AG08395 (cell line): ENCODE data around the gene SLU7.

Experiments
- DNase-seq: peaks from one replicate; pipeline ENCODE4 v3.0.0; 2012; ENCODE audit warnings: mixed read lengths, low spot score

Gene SLU7

DNA sequence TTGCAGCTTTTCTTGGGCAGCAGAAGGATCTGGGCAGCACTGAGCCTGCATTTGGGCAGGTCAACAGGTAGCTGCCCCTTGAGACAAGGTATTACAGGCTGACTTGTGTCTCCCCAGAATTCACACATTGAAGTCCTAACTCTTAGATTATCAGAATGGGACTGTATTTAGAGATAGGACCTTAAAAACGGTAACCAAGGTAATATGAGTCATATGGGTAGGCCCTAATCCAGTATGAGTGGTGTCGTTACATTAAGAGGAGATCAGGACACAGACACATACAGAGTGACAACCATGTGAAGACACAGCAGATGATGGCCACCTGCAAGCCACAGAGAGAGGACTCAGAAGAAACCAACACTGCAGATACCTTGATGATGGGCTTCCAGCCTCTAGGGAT lies 51.6 kb downstream of the SLU7 start:
- no peak for DNase-seq

- DNase-seq: no peak
These were observed 52.7 kb downstream of the SLU7 start for GRCh38 chr5:160366230-160366629.

DNA sequence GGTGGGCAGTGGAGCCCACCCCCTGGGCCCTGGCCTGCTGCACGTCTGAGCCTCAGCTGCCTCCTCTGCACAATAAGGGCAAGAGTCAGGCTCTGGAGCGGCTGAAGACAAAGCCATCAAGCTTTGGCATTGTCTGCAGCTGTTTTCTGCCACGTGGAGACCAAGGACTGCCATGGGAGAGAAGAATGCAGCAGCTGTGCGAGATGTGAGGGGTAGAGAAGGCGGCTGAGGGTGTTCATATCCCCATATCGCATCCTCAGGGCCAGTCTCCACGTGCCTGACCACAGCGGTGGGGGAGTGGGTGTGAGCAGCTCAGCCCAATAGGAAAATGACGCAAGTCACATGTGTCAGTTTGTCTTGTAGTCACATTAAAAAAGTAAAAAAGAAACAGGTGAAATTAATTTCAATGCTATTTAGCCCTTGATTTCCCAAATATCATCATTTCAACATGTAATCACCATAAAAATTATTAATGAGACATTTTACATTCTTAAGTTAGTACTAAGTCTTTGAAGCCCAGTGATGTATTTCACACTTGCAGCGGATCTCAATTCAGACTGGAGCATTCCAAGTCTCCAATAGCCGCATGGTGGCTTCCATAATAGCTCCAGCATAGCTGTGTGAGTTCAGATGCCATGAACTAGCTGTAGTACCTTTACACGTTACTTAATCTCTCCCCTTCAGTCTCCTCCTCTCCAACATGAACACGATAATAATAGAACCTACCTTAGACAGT lies 55.1 kb downstream of the SLU7 start:
- no peak for DNase-seq

- no peak for DNase-seq
These were observed 55.7 kb downstream of the SLU7 start for GRCh38 chr5:160363211-160363610.

GRCh38 chr5:160361624-160362228 lies 57.2 kb downstream of the SLU7 start:
- no peak for DNase-seq

DNA sequence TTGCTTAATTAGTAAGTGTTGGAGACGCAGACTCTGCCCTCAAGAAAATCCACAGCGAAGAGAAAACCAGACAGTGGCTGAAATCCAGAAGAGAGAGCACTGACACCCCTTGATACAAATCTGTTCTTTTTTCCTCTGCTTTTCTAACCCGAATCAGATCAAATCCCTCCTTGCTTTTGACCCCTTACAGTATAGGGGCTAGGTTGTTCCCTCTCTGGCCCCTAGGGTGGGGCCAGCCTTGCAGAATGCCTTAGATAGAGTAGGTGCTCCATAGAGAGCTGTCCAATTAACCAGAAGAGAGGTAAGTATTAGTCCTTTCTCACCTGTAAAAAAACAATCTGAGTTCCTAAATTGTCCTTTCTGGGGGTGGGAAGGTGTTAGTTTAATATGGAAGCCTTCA lies 58.6 kb downstream of the SLU7 start:
- no peak for DNase-seq

- no peak for DNase-seq
These were observed 59.1 kb downstream of the SLU7 start for GRCh38 chr5:160359816-160360215.

DNA sequence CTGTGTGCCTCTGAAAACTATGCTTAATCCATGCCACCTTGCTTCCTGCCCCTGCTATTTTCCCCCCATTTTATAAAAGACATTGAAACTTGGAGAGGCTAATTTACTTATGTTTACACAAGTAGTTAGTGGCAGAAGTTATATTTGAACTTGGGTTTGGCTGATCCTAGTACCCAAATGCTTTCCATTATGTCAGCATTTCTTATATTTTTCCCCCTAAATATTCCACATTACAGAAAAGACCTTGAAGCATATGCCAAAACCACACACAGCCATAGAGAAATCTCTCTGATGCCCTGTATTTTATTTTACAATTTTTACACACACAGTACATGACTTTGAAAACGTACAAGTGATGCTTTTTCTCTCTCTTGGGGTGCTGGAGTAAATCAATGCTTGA lies 59.6 kb downstream of the SLU7 start:
- no peak for DNase-seq

GRCh38 chr5:160357861-160358411 lies 60.9 kb downstream of the SLU7 start:
- DNase-seq: peak; percentile 47

DNA sequence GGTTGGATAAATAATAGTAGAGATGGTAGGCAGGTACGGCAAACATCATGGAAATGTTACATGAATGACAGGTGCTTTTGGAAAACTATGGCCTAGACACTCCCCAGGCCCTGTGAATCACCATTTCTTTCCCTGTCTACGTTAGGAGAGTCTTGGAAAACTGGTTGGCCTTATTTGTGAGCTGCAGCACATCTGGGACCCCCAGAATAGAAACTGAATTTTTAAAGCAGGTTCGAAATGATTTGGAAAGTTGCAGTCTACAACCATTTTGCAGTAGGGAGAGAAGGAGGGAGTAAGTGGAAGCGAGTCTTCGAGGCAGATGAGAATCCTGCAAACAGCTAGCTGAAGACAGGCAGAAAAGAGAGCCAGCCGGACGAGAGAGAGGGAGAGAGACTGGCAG lies 61.5 kb downstream of the SLU7 start:
- no peak for DNase-seq

DNA sequence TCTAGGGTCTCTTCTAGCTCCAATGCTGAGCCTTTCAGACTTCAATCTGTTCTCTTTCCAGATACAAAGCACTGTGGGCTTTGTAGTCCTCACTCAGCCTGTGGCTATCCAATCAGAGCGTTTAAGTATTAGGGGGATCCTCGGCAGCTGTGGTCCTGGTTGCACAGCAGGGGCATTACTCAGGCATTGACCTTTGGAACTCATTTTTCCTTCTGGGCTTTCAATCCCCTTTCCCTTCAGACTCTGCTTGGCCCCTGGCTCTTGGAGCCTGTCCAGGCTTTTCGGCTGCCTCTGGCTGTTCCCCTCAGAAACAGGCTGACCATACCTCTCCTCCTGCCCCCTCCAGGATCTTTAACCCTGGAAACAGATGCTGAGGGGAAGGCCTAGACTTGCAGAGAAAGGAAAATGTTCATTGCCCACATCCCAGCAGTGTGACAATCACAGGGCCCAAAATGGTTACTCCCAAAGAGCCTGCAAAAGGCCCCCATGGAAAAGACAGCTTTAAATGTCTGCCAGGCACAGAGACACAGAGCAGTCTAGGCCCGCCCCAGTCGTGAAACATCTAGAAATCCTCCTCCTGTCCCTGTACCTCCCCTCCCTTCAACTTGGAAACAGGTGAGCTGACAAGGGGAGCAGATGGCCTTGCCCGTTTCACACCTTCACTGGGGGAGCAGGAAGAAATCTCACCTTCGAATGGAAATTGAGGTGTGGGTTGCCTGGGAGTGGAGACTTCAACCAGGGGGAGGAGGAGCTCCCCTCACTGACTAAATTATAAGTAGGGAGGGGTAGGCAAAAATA lies 62.1 kb downstream of the SLU7 start:
- DNase-seq: no peak

GRCh38 chr5:160354666-160355065 lies 64.2 kb downstream of the SLU7 start:
- no peak for DNase-seq

GRCh38 chr5:160353379-160353778 lies 65.5 kb downstream of the SLU7 start:
- no peak for DNase-seq

DNA sequence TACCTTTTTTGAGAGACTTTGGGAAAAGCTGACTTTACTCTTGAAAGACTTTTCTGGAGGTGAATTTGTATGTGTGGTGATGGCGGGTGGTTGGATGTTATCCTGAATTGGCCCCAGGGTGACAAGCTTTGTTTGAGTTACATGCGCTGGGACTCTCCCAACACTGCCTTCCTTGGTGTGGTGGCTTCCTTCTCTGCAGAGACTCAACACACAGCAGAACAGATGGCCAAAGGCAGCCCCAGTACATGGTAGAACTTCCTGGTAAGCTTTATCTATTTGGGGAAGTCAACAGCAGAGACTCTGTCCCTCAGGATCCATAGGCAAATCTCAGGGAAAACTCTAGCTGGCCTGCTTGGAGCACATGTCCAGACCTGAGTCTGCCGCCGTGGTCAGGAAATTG lies 66.6 kb downstream of the SLU7 start:
- DNase-seq: no peak
